Liver (tissue), 3 donors: Measurements from ENCODE around the gene ANP32B.

Source experiments
- FOXA1 ChIP-seq: IDR thresholded peaks from 2 replicates; pipeline ENCODE4 v1.6.1; 2016; ENCODE audit warnings: antibody characterized with exemption
- HNF4A ChIP-seq, 2 donors: conservative IDR thresholded peaks; 2 replicates each; pipeline ENCODE4 v1.6.1; 2016; ENCODE audit warnings: antibody characterized with exemption in 2 of 2, mild to moderate bottlenecking in 2 of 2
- TF ChIP-seq, protein P1 (sequence below): fragments of 150-350 bp; IDR thresholded peaks from 2 replicates; pipeline ENCODE4 v1.5.1; 2017; ENCODE audit warnings: improper control_type of control experiment, low read depth, low read length; ENCODE audit not compliant: missing input control
- TF ChIP-seq, protein P2 (sequence below): IDR thresholded peaks from 2 replicates; pipeline ENCODE4 v1.6.1; 2016; ENCODE audit warnings: antibody characterized with exemption, mild to moderate bottlenecking
- TF ChIP-seq, protein P3 (sequence below): IDR thresholded peaks from 2 replicates; pipeline ENCODE4 v1.6.1; 2016; ENCODE audit warnings: antibody characterized with exemption
- donor health status: healthy.
- donor health status: healthy.

DNA sequence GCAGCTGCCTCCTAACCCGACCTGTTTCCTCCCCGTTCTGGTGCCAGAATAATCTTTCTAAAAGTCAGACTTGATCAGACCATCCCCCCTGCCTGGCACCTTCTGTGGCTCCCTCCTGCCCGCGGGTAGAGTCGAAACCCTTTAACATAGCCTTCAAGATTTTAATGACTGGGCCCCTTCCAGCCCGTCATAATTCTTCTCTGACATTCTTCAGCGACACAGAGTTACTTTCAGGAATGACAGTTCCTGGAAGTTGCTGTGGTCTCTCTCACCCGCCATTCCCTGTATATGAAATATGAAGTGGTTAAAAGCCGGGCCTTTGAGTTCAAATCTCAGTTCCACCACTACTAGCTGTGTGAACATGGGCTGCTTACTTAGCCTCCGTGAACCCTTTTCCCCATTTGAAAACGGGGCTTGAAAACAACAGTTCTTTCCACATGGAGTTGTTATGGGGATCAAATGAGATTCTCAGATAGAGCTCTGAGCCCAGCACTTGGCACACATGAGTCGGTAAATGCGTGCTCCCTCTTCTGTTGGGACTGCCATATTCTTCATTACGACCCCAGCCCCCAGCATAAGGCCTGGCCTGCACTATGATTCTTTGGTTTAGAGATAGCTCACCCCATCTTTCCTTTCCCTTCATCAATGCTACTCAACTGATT is 74.1 kb downstream of the ANP32B start:
- TF ChIP-seq, protein P1, sequence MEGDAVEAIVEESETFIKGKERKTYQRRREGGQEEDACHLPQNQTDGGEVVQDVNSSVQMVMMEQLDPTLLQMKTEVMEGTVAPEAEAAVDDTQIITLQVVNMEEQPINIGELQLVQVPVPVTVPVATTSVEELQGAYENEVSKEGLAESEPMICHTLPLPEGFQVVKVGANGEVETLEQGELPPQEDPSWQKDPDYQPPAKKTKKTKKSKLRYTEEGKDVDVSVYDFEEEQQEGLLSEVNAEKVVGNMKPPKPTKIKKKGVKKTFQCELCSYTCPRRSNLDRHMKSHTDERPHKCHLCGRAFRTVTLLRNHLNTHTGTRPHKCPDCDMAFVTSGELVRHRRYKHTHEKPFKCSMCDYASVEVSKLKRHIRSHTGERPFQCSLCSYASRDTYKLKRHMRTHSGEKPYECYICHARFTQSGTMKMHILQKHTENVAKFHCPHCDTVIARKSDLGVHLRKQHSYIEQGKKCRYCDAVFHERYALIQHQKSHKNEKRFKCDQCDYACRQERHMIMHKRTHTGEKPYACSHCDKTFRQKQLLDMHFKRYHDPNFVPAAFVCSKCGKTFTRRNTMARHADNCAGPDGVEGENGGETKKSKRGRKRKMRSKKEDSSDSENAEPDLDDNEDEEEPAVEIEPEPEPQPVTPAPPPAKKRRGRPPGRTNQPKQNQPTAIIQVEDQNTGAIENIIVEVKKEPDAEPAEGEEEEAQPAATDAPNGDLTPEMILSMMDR, result no peak
- TF ChIP-seq HNF4A (conservative IDR thresholded peaks at IDR 0.05) (no peak), FOXA1 (no peak)
- TF ChIP-seq, protein P2, sequence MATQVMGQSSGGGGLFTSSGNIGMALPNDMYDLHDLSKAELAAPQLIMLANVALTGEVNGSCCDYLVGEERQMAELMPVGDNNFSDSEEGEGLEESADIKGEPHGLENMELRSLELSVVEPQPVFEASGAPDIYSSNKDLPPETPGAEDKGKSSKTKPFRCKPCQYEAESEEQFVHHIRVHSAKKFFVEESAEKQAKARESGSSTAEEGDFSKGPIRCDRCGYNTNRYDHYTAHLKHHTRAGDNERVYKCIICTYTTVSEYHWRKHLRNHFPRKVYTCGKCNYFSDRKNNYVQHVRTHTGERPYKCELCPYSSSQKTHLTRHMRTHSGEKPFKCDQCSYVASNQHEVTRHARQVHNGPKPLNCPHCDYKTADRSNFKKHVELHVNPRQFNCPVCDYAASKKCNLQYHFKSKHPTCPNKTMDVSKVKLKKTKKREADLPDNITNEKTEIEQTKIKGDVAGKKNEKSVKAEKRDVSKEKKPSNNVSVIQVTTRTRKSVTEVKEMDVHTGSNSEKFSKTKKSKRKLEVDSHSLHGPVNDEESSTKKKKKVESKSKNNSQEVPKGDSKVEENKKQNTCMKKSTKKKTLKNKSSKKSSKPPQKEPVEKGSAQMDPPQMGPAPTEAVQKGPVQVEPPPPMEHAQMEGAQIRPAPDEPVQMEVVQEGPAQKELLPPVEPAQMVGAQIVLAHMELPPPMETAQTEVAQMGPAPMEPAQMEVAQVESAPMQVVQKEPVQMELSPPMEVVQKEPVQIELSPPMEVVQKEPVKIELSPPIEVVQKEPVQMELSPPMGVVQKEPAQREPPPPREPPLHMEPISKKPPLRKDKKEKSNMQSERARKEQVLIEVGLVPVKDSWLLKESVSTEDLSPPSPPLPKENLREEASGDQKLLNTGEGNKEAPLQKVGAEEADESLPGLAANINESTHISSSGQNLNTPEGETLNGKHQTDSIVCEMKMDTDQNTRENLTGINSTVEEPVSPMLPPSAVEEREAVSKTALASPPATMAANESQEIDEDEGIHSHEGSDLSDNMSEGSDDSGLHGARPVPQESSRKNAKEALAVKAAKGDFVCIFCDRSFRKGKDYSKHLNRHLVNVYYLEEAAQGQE, result no peak
- TF ChIP-seq, protein P3, sequence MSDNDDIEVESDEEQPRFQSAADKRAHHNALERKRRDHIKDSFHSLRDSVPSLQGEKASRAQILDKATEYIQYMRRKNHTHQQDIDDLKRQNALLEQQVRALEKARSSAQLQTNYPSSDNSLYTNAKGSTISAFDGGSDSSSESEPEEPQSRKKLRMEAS, result no peak
